ENCODE data around the gene NADSYN1.

Gene NADSYN1

DNA sequence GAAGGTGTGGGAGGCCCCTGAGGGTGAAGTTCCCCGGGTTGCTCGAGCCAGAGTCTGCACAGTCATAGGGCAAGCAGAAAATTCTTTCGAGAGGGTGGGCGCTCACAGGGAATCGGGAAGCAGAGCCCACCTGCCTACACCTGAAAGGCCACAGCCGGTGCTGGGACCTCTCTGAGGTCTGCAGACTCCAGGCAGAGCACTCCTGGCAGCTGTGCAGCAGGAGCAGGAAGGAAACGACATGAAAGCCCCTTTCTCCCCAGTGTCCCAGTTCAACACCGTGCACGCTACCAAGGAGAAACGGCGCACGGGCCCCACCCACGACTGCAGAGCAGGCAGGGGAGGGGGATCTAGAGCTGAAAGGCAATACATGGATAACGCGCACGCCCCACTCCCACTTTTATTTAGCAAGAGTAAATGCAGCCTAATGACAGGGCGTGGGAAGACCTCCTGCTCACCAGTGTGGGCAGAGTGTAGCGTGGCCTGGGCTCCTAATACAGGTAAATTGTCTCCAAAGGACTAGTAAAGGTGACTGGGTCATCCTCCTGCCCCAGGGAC is 18.4 kb upstream of the NADSYN1 start:
- DNase-seq, result no peak

GRCh38 chr11:71435278-71435951 is 17.6 kb upstream of the NADSYN1 start:
- no peak for DNase-seq

DNA sequence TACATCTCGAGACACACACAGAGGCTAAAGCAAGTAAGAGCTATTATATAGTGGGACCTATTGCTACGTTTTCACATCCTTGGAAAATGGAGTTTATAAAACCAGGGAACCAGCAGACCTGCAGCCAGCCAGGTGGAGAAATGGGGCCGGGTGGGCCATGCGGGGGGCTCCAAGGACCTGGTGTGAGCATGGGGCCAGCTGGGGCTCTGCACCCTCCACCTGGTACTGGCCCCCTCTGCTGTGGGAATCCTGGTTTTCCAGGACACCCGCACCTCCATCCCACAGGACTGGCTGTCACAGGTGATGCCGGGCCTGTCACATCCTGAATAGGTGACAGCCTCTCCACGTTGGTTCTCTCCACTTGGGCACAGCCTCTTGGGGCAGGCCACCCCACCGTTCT is 16.1 kb upstream of the NADSYN1 start:
- no peak for DNase-seq

DNA sequence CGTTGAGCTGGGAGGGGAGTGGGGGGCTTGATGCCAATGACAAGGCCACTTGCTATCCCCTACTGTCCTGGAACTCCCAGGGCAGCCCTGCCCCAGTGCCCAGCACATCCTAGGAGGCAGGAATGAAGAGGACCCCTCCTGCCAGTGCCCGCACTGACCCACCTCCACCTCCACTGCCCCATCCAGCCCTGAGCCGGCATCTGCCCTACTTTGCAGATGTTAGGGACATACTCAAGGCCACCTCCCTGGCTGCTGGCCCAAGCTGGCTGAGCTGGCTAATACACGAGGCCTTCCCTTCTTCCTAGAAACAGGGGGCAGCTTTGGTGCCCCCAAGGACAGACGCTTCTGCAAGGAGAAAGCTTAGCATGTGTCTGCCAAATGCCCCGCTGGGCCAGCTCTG is 15.6 kb upstream of the NADSYN1 start:
- DNase-seq, result no peak

DNA sequence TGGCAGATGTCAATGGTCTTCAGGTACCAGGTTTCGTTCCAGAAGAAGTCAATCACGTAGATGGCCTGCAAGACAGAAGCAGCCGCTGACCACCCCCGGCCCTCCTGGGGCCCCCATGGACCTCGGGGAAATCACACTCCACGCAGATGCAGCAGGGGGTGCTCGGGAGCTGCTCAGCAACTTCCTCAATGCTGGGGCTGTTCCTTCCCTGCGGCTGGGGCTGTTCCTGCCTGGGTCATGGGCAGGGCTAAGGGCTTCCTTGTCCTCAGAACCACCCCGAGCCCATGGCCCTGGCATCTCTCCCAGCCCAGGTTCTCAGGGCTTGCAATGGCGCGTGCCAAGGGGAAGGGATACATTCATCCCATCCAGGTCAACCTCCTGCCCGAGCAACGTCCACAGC is 15.1 kb upstream of the NADSYN1 start:
- DNase-seq, result no peak

- no peak for DNase-seq
Observed at GRCh38 chr11:71438650-71439049, 14.4 kb upstream of the NADSYN1 start.

DNA sequence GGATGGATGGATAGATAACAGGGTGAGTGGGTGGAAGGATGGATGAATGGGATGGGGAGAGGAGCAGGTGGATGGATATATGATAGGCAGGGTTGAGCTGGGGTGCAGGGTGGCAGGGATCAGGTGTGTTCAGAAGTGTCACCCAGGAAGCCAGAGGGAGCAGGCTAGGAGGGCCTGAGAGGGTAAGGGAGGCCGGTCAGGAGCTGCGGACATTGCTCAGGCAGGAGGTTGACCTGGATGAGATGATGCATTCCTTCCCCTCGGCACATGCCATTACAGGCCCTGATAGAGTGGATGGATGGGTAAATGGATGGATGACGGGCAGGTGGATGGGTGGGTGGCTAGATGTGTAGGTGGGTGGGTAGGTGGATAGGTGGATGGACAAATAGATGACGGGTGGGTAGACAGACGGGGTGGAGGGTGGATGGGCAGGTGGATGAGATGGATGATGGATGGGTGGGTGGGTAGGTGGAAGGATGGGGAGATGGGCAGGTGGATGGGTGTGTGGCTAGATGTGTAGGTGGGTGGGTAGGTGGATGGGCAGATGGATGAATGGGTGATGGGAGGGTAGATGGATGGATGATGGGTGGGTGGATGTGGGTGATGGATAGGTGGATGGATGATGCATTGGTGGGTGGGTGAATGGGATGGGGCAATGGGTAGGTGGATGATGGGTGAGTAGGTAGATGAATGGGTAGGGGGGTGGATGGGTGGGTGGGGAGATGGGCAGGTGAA is 12.8 kb upstream of the NADSYN1 start:
- DNase-seq, result no peak

GRCh38 chr11:71441251-71441650 is 11.8 kb upstream of the NADSYN1 start:
- no peak for DNase-seq

GRCh38 chr11:71442123-71442522 is 10.9 kb upstream of the NADSYN1 start:
- no peak for DNase-seq

DNA sequence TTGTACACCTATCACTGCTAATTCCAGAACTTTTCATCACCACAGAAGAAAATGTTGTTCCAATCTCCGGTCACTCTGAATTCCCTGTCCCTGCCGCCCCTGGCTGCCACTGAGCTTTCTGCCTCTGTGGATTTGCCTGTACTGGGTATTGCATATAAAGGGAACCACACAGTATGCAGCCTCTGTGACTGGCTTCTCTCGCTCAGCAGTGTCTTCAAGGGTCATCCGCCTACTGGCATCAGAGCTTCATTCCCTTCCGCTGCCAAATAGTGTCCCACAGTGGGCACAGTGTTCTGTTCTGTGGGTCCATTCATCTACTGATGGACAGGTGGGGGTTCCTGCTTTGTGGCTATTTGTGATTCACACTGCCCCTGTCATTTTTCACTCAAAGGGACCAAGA is 10.1 kb upstream of the NADSYN1 start:
- no peak for DNase-seq

- DNase-seq, result no peak
Observed at GRCh38 chr11:71443736-71444445, 9.1 kb upstream of the NADSYN1 start.

DNA sequence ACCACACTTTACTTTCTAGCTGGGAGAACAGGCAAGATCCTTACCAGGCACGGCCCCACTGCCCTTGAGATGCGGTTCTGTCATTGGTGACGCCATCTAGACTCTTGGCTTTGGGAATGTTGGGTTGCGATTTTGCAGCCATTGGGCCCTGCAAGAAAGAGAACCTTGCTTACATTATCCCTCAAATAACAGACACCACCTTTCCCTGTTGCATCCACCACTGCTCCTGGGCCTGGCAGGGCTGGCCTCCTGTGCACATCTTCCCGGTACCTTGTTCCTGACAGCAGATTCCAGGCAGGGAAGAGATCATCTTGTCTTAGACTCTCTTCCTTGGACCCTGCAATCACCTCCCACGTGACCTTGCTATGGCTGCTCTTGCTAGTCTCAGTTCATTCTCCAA is 8.2 kb upstream of the NADSYN1 start:
- DNase-seq, result no peak

DNA sequence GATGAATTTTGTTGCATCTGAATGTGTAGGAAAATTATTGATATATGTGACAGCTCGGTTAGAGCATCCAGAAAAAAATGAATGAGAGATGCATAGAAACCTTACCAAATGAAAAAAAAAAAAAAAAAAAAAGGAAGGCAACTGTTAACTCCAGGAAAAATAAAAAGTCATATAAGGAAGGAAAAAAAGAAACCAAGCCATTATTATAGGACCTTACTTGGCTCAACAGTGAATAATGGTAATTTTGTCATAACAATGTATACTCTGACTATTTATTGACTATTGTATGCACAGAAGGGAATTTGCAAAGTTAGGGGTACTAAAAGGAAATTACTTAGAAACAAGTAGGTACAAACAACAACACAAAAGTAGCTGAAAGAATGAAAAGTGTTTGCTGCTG is 6.9 kb upstream of the NADSYN1 start:
- DNase-seq, result no peak

GRCh38 chr11:71446942-71447688 is 5.9 kb upstream of the NADSYN1 start:
- DNase-seq, result no peak

DNA sequence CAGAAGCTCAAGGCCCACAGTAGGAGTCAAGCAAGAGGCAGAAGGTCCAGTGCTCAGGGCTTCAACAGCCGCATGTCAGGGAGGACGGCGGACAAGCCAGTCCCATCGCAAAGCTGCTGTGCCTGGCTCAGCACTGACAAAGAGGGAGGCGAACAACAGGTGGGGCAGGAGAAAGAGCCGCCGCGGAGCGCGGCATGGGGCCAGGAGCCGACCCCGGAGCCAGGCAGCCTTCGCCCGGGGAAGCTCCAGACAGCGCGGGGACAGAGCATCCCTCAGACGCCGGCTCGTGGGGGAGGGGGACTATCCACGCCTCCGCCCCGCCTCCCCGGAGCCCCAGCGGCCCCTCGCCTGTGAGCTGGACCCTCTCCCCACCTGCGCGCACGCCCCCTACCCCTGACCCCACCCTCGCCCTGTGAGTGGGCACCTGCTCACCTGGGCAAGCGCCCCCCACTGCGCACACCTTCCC is 5.2 kb upstream of the NADSYN1 start:
- DNase-seq, result no peak

DNA sequence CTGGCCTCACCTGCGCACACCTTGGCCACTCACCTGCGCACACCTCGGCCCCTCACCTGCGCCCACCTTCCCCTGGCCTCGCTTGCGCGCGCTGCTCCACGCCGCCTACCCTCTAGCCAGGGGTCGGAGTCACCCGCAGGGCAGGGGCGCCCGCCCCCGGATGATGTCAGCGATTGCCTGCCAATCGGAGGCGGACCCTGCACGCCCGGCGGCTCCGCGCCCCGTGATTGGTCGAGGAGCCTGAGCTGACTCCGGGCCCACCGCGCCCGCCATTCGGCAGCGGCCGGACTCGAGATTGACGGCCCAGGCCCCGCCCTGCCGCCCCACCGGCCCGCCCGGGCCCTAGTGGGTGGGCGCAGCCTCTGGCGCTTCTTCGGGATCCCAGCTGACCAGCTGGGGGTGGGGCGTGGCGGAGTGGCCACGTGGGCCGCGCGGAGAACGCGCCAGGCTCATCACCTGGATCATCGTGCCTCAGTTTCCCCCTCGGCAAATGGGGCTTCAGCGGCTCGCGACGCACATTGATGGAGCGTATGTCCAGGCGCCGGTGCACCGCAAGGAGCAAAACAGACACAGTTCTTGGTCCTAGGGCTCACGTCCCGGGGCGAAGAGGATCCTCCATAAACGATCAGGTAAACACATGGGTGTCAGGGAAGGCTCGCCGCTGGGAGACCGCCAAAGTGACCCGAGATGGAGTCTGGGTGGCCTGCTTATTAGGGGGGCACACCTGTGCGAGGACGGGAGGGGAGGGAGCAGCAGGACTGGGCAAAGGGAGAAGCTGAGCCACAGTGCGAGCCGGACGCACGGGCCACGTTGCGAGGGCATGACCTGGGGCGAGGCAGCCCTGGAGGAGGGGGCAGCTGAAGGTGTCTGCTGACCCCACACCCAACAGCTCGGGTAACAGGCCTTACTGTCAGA is 4.5 kb upstream of the NADSYN1 start, which contains the start of gene DHCR7:
TSS of gene DHCR7 (minus strand) at position 137 of the 915 bp plus-strand sequence. CDS start 3,441 bp downstream, outside the sequence.
- DNase-seq, result peak; percentile 46

DNA sequence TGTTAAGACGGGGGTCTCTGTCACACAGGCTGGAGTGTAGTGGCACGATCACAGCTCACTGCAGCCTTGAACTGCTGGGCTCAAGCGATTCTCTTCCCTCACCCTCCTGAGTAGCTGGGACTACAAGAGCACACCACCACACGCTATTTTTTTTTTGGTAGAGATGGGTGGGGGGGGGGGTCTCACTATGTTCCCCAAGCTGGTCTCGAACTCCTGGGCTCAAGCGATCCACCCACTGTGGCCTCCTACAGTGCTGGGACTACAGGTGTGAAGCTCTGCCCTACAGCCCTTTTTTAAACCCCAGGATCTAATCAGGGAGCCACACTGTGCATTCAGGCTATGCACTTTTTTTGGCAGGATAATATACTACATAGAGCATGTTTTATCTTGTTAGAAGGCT is 3.4 kb upstream of the NADSYN1 start:
- no peak for DNase-seq

- no peak for DNase-seq
Observed at GRCh38 chr11:71450507-71450906, 2.5 kb upstream of the NADSYN1 start.

GRCh38 chr11:71450939-71451338 is 2.1 kb upstream of the NADSYN1 start:
- no peak for DNase-seq

DNA sequence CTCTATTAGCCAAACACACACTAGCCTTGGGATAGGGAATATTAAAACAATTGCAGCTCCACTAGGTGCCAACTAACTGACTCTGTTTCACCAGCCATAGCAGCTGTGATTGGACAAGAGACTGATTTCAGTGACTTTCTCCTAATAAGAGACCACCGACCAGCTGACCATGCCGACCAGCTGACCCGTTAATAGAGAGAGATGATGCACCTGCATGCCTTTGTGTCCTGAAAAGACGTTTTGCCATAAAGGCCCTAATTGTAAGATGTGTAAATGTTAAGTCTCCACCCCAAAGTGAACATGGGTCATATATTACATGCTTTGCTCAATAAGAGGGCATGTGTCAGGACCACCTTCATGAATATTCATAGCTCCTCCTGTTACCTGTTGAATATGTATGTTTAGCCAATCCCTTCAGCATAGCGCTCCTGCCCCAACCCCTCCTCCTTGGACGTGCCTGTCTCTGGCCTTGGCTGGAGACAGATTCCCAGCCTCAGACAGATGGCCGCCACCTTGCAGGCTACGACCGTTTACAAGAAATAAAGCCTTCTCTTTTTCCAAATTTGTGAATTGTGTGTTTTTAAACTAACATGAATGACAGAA is 1.3 kb upstream of the NADSYN1 start:
- DNase-seq, result no peak

Measured in NCI-H187 treated with DMSO at 0.1 percent for 48 hours (cell line).